Uterus (tissue), 4 donors: ENCODE data around the gene LRRC72. TPM values are rescaled to one million over a fixed set of nuclear protein-coding genes. Genes with fewer than 3 reads are reported as not detected.

ENCODE experiments used
- DNase-seq, 2 donors: peaks; one replicate each; pipeline ENCODE4 v3.0.0-alpha.2; 2019 to 2020
- H3K27ac ChIP-seq, 2 donors: fragments of 200-600 bp; sonication (generic); 1 replicate in 1 of 2; 2 replicates in 1 of 2; pipeline ENCODE4 v1.5.1; 2016 to 2018
- H3K27me3 ChIP-seq, 2 donors: fragments of 200-600 bp; sonication (generic); one replicate each; pipeline ENCODE4 v1.5.1; 2018 to 2019; ENCODE audit warnings: control low read depth in 1 of 2
- H3K36me3 ChIP-seq, 2 donors: fragments of 200-600 bp; sonication (generic); one replicate each; pipeline ENCODE4 v1.5.1; 2019; ENCODE audit warnings: control low read depth in 1 of 2
- H3K4me1 ChIP-seq, 2 donors: fragments of 200-600 bp; sonication (generic); one replicate each; pipeline ENCODE4 v1.5.1; 2018 to 2019; ENCODE audit warnings: control low read depth in 1 of 2
- H3K4me3 ChIP-seq, 2 donors: fragments of 200-600 bp; sonication (generic); 1 replicate in 1 of 2; 2 replicates in 1 of 2; pipeline ENCODE4 v1.5.1; 2018 to 2019; ENCODE audit warnings: mild to moderate bottlenecking in 1 of 2
- H3K9me3 ChIP-seq, 2 donors: fragments of 200-600 bp; sonication (generic); one replicate each; pipeline ENCODE4 v1.5.1; 2019; ENCODE audit warnings: control low read depth in 1 of 2
- CTCF ChIP-seq, 4 experiments: fragments of 200-600 bp in 2 of 4; fragments of 450-650 bp in 2 of 4; sonication (generic) in 2 of 4; IDR thresholded peaks; one replicate each; pipeline ENCODE4 v1.5.1; 2016 to 2019; ENCODE audit warnings: antibody characterized with exemption in 4 of 4, mild to moderate bottlenecking in 2 of 4, moderate library complexity in 1 of 4
- POLR2A ChIP-seq, 2 donors: fragments of 450-650 bp; IDR thresholded peaks; one replicate each; pipeline ENCODE4 v1.6.1; 2016; ENCODE audit warnings: antibody characterized with exemption in 2 of 2, mild to moderate bottlenecking in 1 of 2, moderate library complexity in 1 of 2
- intact Hi-C: fragments of 100-400 bp; cut with DNase I; formaldehyde crosslinking; loops from one replicate; pipeline ENCODE4 v1.15.1; 2023; ENCODE audit warnings: low total_unique reads
- total RNA-seq, 4 donors: library from RNA; depleted of rRNA in 3 of 4; stranded (reverse); fragments of >200 nt in 3 of 4; gene quantifications; one replicate each; pipeline versions ENCODE4 v1.1.0 to v1.2.4, GENCODE V29; 2014 to 2023
- donor health status: DM: yes; HTN: yes; CAD: no.

The LRRC72 gene
- total RNA-seq, 4 donors from 2014 or later, result not detected

GRCh38 chr7:16604054-16604453, 77.4 kb downstream of the LRRC72 start:
- Histone ChIP-seq H3K27me3 (no peaks in the 10 kb centered on the region), H3K4me3 (no peak overlapping the region), H3K4me1 (no peaks in the 10 kb centered on the region), H3K9me3 (no peaks in the 10 kb centered on the region), H3K27ac (no peak overlapping the region), H3K36me3 (no peaks in the 10 kb centered on the region)
- intact Hi-C loops, result no loop called here
- TF ChIP-seq POLR2A (IDR thresholded peaks at IDR 0.05), result no peak
- no peak for TF ChIP-seq CTCF (IDR thresholded peaks at IDR 0.05)
- DNase-seq, result no peak

GRCh38 chr7:16606704-16607103, 80.1 kb downstream of the LRRC72 start:
- intact Hi-C loops, result no loop called here
- no peaks in the 10 kb centered on the region for H3K4me1 ChIP-seq
- H3K9me3 ChIP-seq, result no peaks in the 10 kb centered on the region
- no peaks in the 10 kb centered on the region for H3K36me3 ChIP-seq
- no peak overlapping the region for H3K27ac ChIP-seq
- DNase-seq, result no peak
- H3K4me3 ChIP-seq, result no peak overlapping the region
- H3K27me3 ChIP-seq, result no peaks in the 10 kb centered on the region
- TF ChIP-seq POLR2A (IDR thresholded peaks at IDR 0.05), result no peak
- no peak for TF ChIP-seq CTCF (IDR thresholded peaks at IDR 0.05)

- no peak overlapping the region for H3K4me3 ChIP-seq
- no peaks in the 10 kb centered on the region for H3K9me3 ChIP-seq
- TF ChIP-seq CTCF (IDR thresholded peaks at IDR 0.05), result no peak
- TF ChIP-seq POLR2A (IDR thresholded peaks at IDR 0.05), result no peak
- DNase-seq, result no peak
- H3K36me3 ChIP-seq, result no peaks in the 10 kb centered on the region
- H3K4me1 ChIP-seq, result no peaks in the 10 kb centered on the region
- H3K27me3 ChIP-seq, result no peaks in the 10 kb centered on the region
- intact Hi-C loops, result no loop called here
- no peak overlapping the region for H3K27ac ChIP-seq
Measured at GRCh38 chr7:16609842-16610450, 83.3 kb downstream of the LRRC72 start.

GRCh38 chr7:16611711-16612110, 85.1 kb downstream of the LRRC72 start:
- Histone ChIP-seq H3K27ac (no peak overlapping the region), H3K9me3 (no peaks in the 10 kb centered on the region), H3K4me3 (no peak overlapping the region), H3K27me3 (no peaks in the 10 kb centered on the region), H3K36me3 (no peaks in the 10 kb centered on the region), H3K4me1 (no peaks in the 10 kb centered on the region)
- TF ChIP-seq POLR2A (IDR thresholded peaks at IDR 0.05) (no peak), CTCF (IDR thresholded peaks at IDR 0.05) (no peak)
- intact Hi-C loops, result no loop called here
- DNase-seq, result no peak

- no peak overlapping the region for H3K4me3 ChIP-seq
- H3K36me3 ChIP-seq, result no peaks in the 10 kb centered on the region
- TF ChIP-seq CTCF (IDR thresholded peaks at IDR 0.05) (no peak), POLR2A (IDR thresholded peaks at IDR 0.05) (no peak)
- intact Hi-C loops, result no loop called here
- no peaks in the 10 kb centered on the region for H3K4me1 ChIP-seq
- no peaks in the 10 kb centered on the region for H3K9me3 ChIP-seq
- no peak for DNase-seq
- no peaks in the 10 kb centered on the region for H3K27me3 ChIP-seq
- no peak overlapping the region for H3K27ac ChIP-seq
Measured at GRCh38 chr7:16615228-16615627, 88.6 kb downstream of the LRRC72 start.
